ENCODE results near the gene GREB1L.

Gene GREB1L

GRCh38 chr18:21215490-21215889, 26.5 kb upstream of the GREB1L start:
- no peak overlapping the region for H3K27ac ChIP-seq (ENCODE audit: low read depth, low read length)
- no peaks in the 10 kb centered on the region for H3K36me3 ChIP-seq (ENCODE audit: control insufficient read depth in 1 of 2, insufficient read depth in 2 of 2, low read length in 2 of 2)
- H3K9ac ChIP-seq (ENCODE audit: low read depth in 1 of 2, low read length in 2 of 2) = no peak overlapping the region
- no peaks in the 10 kb centered on the region for H3K4me1 ChIP-seq (ENCODE audit: control insufficient read depth in 1 of 2, insufficient read depth in 2 of 2, low read length in 2 of 2)
- no peak overlapping the region for H3K4me3 ChIP-seq (ENCODE audit: low read depth in 1 of 2, low read length in 2 of 2)
- H3K27me3 ChIP-seq (ENCODE audit: control insufficient read depth in 1 of 2, insufficient read depth in 2 of 2, low read length in 2 of 2) = no peaks in the 10 kb centered on the region
- H3K9me3 ChIP-seq (ENCODE audit: control insufficient read depth in 1 of 2, low read length in 2 of 2) = no peaks in the 10 kb centered on the region

DNA sequence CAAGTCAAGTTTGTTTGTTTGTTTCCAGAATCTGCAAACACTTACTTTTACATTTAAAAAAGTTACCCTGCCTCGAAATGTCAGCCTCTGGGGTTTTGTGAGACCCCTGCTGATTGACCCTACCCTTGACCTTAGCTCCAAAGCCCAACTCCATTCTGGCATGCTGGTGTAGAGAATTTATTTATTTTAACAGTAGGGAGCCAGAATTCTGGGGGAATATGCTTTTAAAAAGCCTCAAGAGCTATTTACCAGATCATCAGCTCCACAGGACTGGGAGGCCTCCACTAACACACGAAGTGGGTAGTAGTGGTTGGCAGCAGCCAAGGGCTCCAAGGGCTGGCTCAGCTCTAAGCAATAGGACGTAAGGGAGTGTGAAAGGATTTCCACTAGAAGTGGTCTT, 23.2 kb upstream of the GREB1L start:
- H3K27me3 ChIP-seq (ENCODE audit: control insufficient read depth in 1 of 2, insufficient read depth in 2 of 2, low read length in 2 of 2) = no peaks in the 10 kb centered on the region
- no peak overlapping the region for H3K4me3 ChIP-seq (ENCODE audit: low read depth in 1 of 2, low read length in 2 of 2)
- no peak overlapping the region for H3K9ac ChIP-seq (ENCODE audit: low read depth in 1 of 2, low read length in 2 of 2)
- H3K27ac ChIP-seq (ENCODE audit: low read depth, low read length) = no peak overlapping the region
- no peaks in the 10 kb centered on the region for H3K36me3 ChIP-seq (ENCODE audit: control insufficient read depth in 1 of 2, insufficient read depth in 2 of 2, low read length in 2 of 2)
- H3K9me3 ChIP-seq (ENCODE audit: control insufficient read depth in 1 of 2, low read length in 2 of 2) = no peaks in the 10 kb centered on the region
- H3K4me1 ChIP-seq (ENCODE audit: control insufficient read depth in 1 of 2, insufficient read depth in 2 of 2, low read length in 2 of 2) = no peaks in the 10 kb centered on the region

GRCh38 chr18:21230436-21230835, 11.6 kb upstream of the GREB1L start:
- Histone ChIP-seq H3K27ac (ENCODE audit: low read depth, low read length) (no peak overlapping the region), H3K27me3 (ENCODE audit: control insufficient read depth in 1 of 2, insufficient read depth in 2 of 2, low read length in 2 of 2) (no peaks in the 10 kb centered on the region), H3K9me3 (ENCODE audit: control insufficient read depth in 1 of 2, low read length in 2 of 2) (no peaks in the 10 kb centered on the region), H3K4me3 (ENCODE audit: low read depth in 1 of 2, low read length in 2 of 2) (no peak overlapping the region), H3K36me3 (ENCODE audit: control insufficient read depth in 1 of 2, insufficient read depth in 2 of 2, low read length in 2 of 2) (no peaks in the 10 kb centered on the region), H3K9ac (ENCODE audit: low read depth in 1 of 2, low read length in 2 of 2) (no peak overlapping the region), H3K4me1 (ENCODE audit: control insufficient read depth in 1 of 2, insufficient read depth in 2 of 2, low read length in 2 of 2) (no peaks in the 10 kb centered on the region)

DNA sequence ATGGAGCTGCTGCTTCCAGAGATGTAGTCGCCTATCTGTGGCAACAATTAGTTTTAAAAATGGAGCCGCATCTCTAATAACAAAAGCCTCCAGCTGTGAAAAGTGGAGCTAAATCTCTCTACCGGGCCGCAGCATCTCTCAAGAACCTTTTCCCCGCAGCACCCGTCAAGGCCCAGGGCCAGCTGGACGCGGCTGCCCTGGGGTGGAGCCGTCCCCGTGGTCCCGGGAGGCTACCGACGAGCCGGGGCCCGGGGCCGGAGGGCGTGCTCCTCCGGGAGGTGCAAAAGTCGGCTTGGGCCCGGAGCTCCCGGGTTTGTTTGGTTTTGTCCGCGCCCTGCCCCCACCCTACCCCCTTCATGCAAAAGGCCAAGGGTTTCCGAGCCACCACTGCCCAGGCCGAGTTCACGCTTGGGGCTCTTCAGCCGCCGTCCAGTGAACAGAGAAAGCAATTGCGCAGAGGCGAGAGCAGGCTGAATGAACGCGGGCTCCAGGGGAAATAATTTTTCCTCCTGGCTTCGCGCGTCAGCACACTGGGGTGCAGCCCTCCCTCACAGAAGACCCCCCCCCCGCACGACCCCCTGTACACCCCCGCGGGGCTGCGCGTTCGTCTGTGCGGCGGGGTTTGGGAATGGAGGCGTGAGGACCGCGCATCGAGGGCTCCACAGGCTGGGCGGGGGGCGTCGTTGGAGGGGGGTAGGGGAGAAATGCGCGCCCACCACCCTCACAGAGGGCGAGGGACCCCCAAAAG, 557 bp upstream of the GREB1L start:
- Histone ChIP-seq H3K4me3 (ENCODE audit: low read depth in 1 of 2, low read length in 2 of 2) (peak overlapping the region; percentile 35 to 51), H3K27me3 (ENCODE audit: control insufficient read depth in 1 of 2, insufficient read depth in 2 of 2, low read length in 2 of 2) (peaks cover 10 to 30% of the 10 kb centered on the region in 2 donors), H3K9ac (ENCODE audit: low read depth in 1 of 2, low read length in 2 of 2) (no peak overlapping the region), H3K9me3 (ENCODE audit: control insufficient read depth in 1 of 2, low read length in 2 of 2) (no peaks in the 10 kb centered on the region), H3K4me1 (ENCODE audit: control insufficient read depth in 1 of 2, insufficient read depth in 2 of 2, low read length in 2 of 2) (no peaks in the 10 kb centered on the region), H3K36me3 (ENCODE audit: control insufficient read depth in 1 of 2, insufficient read depth in 2 of 2, low read length in 2 of 2) (no peaks in the 10 kb centered on the region), H3K27ac (ENCODE audit: low read depth, low read length) (no peak overlapping the region)

GRCh38 chr18:21242780-21243401, 859 bp downstream of the GREB1L start:
- Histone ChIP-seq H3K4me3 (ENCODE audit: low read depth in 1 of 2, low read length in 2 of 2) (peak overlapping the region; percentile 60 to 70), H3K27ac (ENCODE audit: low read depth, low read length) (no peak overlapping the region), H3K27me3 (ENCODE audit: control insufficient read depth in 1 of 2, insufficient read depth in 2 of 2, low read length in 2 of 2) (peaks cover 10 to 30% of the 10 kb centered on the region in 2 donors), H3K36me3 (ENCODE audit: control insufficient read depth in 1 of 2, insufficient read depth in 2 of 2, low read length in 2 of 2) (no peaks in the 10 kb centered on the region), H3K9me3 (ENCODE audit: control insufficient read depth in 1 of 2, low read length in 2 of 2) (no peaks in the 10 kb centered on the region), H3K4me1 (ENCODE audit: control insufficient read depth in 1 of 2, insufficient read depth in 2 of 2, low read length in 2 of 2) (no peaks in the 10 kb centered on the region), H3K9ac (ENCODE audit: low read depth in 1 of 2, low read length in 2 of 2) (peak overlapping the region in 1 of 2 donors; percentile 18)

- Histone ChIP-seq H3K27me3 (ENCODE audit: control insufficient read depth in 1 of 2, insufficient read depth in 2 of 2, low read length in 2 of 2) (no peaks in the 10 kb centered on the region), H3K4me3 (ENCODE audit: low read depth in 1 of 2, low read length in 2 of 2) (no peak overlapping the region), H3K9me3 (ENCODE audit: control insufficient read depth in 1 of 2, low read length in 2 of 2) (no peaks in the 10 kb centered on the region), H3K4me1 (ENCODE audit: control insufficient read depth in 1 of 2, insufficient read depth in 2 of 2, low read length in 2 of 2) (no peaks in the 10 kb centered on the region), H3K36me3 (ENCODE audit: control insufficient read depth in 1 of 2, insufficient read depth in 2 of 2, low read length in 2 of 2) (no peaks in the 10 kb centered on the region), H3K9ac (ENCODE audit: low read depth in 1 of 2, low read length in 2 of 2) (no peak overlapping the region), H3K27ac (ENCODE audit: low read depth, low read length) (no peak overlapping the region)
These were observed 12.5 kb downstream of the GREB1L start for GRCh38 chr18:21254576-21254975.

DNA sequence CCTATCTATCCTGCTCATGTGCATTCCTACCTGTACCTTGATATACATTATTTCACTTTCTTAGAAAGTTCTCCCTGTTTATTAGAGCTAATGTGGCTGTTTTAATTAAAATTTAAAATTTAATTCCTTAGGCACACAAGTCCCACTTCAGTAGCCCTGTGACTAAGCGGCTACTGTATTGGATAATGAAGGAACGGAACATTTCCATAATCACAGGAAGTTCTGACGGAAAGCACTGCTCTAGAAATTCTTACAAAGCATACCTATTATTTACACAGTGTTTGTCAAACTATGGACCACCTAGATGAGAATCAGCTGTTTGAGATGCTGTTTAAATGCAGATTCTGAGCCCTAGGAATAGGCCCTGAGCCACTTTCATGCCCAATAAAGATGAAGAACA, 13.2 kb downstream of the GREB1L start:
- Histone ChIP-seq H3K36me3 (ENCODE audit: control insufficient read depth in 1 of 2, insufficient read depth in 2 of 2, low read length in 2 of 2) (no peaks in the 10 kb centered on the region), H3K9me3 (ENCODE audit: control insufficient read depth in 1 of 2, low read length in 2 of 2) (no peaks in the 10 kb centered on the region), H3K9ac (ENCODE audit: low read depth in 1 of 2, low read length in 2 of 2) (no peak overlapping the region), H3K27me3 (ENCODE audit: control insufficient read depth in 1 of 2, insufficient read depth in 2 of 2, low read length in 2 of 2) (no peaks in the 10 kb centered on the region), H3K27ac (ENCODE audit: low read depth, low read length) (no peak overlapping the region), H3K4me1 (ENCODE audit: control insufficient read depth in 1 of 2, insufficient read depth in 2 of 2, low read length in 2 of 2) (no peaks in the 10 kb centered on the region), H3K4me3 (ENCODE audit: low read depth in 1 of 2, low read length in 2 of 2) (no peak overlapping the region)

GRCh38 chr18:21257386-21257785, 15.4 kb downstream of the GREB1L start:
- H3K4me1 ChIP-seq (ENCODE audit: control insufficient read depth in 1 of 2, insufficient read depth in 2 of 2, low read length in 2 of 2) = no peaks in the 10 kb centered on the region
- no peak overlapping the region for H3K4me3 ChIP-seq (ENCODE audit: low read depth in 1 of 2, low read length in 2 of 2)
- no peak overlapping the region for H3K9ac ChIP-seq (ENCODE audit: low read depth in 1 of 2, low read length in 2 of 2)
- H3K36me3 ChIP-seq (ENCODE audit: control insufficient read depth in 1 of 2, insufficient read depth in 2 of 2, low read length in 2 of 2) = no peaks in the 10 kb centered on the region
- H3K27ac ChIP-seq (ENCODE audit: low read depth, low read length) = no peak overlapping the region
- H3K27me3 ChIP-seq (ENCODE audit: control insufficient read depth in 1 of 2, insufficient read depth in 2 of 2, low read length in 2 of 2) = no peaks in the 10 kb centered on the region
- no peaks in the 10 kb centered on the region for H3K9me3 ChIP-seq (ENCODE audit: control insufficient read depth in 1 of 2, low read length in 2 of 2)

DNA sequence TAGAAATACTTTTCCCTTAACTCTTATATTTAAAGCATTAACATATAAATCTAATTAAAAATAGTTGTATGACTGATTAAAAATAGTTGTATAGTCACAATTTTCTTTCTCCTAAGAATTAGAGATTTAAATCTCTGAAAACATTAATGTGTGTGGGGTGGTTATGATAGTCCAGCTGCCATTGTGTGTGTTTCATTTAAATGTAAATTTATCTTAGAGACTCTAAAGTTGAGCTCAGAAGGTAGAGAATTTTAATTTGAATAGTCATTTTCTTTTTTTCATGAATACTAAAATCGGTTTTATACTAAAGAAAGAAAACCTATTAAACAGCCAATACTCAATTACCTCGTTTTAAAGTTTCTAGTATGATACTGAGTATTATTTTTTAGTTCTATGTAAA, 18.6 kb downstream of the GREB1L start:
- H3K36me3 ChIP-seq (ENCODE audit: control insufficient read depth in 1 of 2, insufficient read depth in 2 of 2, low read length in 2 of 2) = no peaks in the 10 kb centered on the region
- H3K9me3 ChIP-seq (ENCODE audit: control insufficient read depth in 1 of 2, low read length in 2 of 2) = no peaks in the 10 kb centered on the region
- no peak overlapping the region for H3K9ac ChIP-seq (ENCODE audit: low read depth in 1 of 2, low read length in 2 of 2)
- H3K4me1 ChIP-seq (ENCODE audit: control insufficient read depth in 1 of 2, insufficient read depth in 2 of 2, low read length in 2 of 2) = no peaks in the 10 kb centered on the region
- no peaks in the 10 kb centered on the region for H3K27me3 ChIP-seq (ENCODE audit: control insufficient read depth in 1 of 2, insufficient read depth in 2 of 2, low read length in 2 of 2)
- H3K4me3 ChIP-seq (ENCODE audit: low read depth in 1 of 2, low read length in 2 of 2) = no peak overlapping the region
- H3K27ac ChIP-seq (ENCODE audit: low read depth, low read length) = no peak overlapping the region

DNA sequence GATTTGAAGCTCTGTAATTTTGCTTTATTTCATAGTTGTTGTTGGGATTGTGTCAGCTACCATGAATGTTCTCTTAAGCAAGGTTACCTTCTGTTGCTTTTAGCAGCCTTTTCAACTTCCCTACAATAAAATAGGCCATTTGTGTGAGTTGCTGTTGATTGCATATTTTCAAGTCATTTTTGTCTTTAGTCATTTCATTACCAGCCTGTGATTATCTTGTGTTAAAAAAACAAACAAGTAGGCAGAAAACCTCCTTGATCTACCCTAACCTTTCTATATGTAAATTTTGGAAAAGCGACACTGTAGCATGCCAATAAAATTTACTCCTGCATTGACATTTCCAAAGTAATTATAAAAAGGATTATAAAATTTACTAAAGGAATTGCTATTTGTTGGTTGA, 19.3 kb downstream of the GREB1L start:
- Histone ChIP-seq H3K4me3 (ENCODE audit: low read depth in 1 of 2, low read length in 2 of 2) (no peak overlapping the region), H3K36me3 (ENCODE audit: control insufficient read depth in 1 of 2, insufficient read depth in 2 of 2, low read length in 2 of 2) (no peaks in the 10 kb centered on the region), H3K27me3 (ENCODE audit: control insufficient read depth in 1 of 2, insufficient read depth in 2 of 2, low read length in 2 of 2) (no peaks in the 10 kb centered on the region), H3K9me3 (ENCODE audit: control insufficient read depth in 1 of 2, low read length in 2 of 2) (no peaks in the 10 kb centered on the region), H3K9ac (ENCODE audit: low read depth in 1 of 2, low read length in 2 of 2) (no peak overlapping the region), H3K27ac (ENCODE audit: low read depth, low read length) (no peak overlapping the region), H3K4me1 (ENCODE audit: control insufficient read depth in 1 of 2, insufficient read depth in 2 of 2, low read length in 2 of 2) (no peaks in the 10 kb centered on the region)
